Mesodermal cell (in vitro differentiated cells): ENCODE measurements around the gene DCDC2C.

Experiments used
- H3K27ac ChIP-seq: 2 replicates; pipeline ENCODE4 v1.7.0; 2013; ENCODE audit warnings: mild to moderate bottlenecking, low read depth, low read length, moderate library complexity; ENCODE audit not compliant: severe bottlenecking
- H3K36me3 ChIP-seq: 2 replicates; pipeline ENCODE4 v1.7.1; 2013; ENCODE audit warnings: mild to moderate bottlenecking, low read length, moderate library complexity; ENCODE audit not compliant: control insufficient read depth, insufficient read depth
- H3K4me1 ChIP-seq: one replicate; pipeline ENCODE4 v1.7.1; 2013; ENCODE audit warnings: mild to moderate bottlenecking, low read length; ENCODE audit not compliant: insufficient read depth, control insufficient read depth, poor library complexity, severe bottlenecking
- H3K4me3 ChIP-seq: 2 replicates; pipeline ENCODE4 v1.7.0; 2013; ENCODE audit warnings: low read length, control low read depth, mild to moderate bottlenecking; ENCODE audit not compliant: insufficient read depth, poor library complexity, severe bottlenecking; ENCODE audit errors: extremely low read depth
- H3K9me3 ChIP-seq: 2 replicates; pipeline ENCODE4 v1.7.1; 2013; ENCODE audit warnings: mild to moderate bottlenecking, low read length, moderate library complexity; ENCODE audit not compliant: control insufficient read depth
- WGBS, 2 experiments: methylation state at CpG; one replicate each; pipeline ENCODE4 v1.1.5; 2013; ENCODE audit warnings: missing lambda C conversion rate in 2 of 2; ENCODE audit not compliant: insufficient coverage in 2 of 2; 5-methylcytosine and 5-hydroxymethylcytosine counted together

DCDC2C gene

GRCh38 chr2:3747032-3747654 is 43.8 kb downstream of the DCDC2C start:
- H3K4me3 ChIP-seq, result no peak overlapping the region
- peaks cover 2% of the 10 kb centered on the region for H3K4me1 ChIP-seq
- 87% methylated on average over 17 to 19 of the region's 20 CpGs for WGBS, 2 experiments
- no peak overlapping the region for H3K27ac ChIP-seq
- no peaks in the 10 kb centered on the region for H3K9me3 ChIP-seq
- no peaks in the 10 kb centered on the region for H3K36me3 ChIP-seq

GRCh38 chr2:3747826-3748225 is 44.5 kb downstream of the DCDC2C start:
- Histone ChIP-seq H3K27ac (no peak overlapping the region), H3K4me1 (peaks cover 2% of the 10 kb centered on the region), H3K36me3 (no peaks in the 10 kb centered on the region), H3K4me3 (no peak overlapping the region), H3K9me3 (no peaks in the 10 kb centered on the region)
- 93 to 94% methylated on average over 5 to 6 of the region's 9 CpGs for WGBS, 2 experiments

GRCh38 chr2:3749201-3749600 is 45.8 kb downstream of the DCDC2C start:
- H3K9me3 ChIP-seq, result no peaks in the 10 kb centered on the region
- H3K36me3 ChIP-seq, result no peaks in the 10 kb centered on the region
- peaks cover 2% of the 10 kb centered on the region for H3K4me1 ChIP-seq
- 70 to 85% methylated on average over 2 of the region's 7 CpGs for WGBS, 2 experiments
- no peak overlapping the region for H3K4me3 ChIP-seq
- H3K27ac ChIP-seq, result no peak overlapping the region

GRCh38 chr2:3751251-3751650 is 47.9 kb downstream of the DCDC2C start:
- peaks cover 2% of the 10 kb centered on the region for H3K4me1 ChIP-seq
- 88 to 90% methylated on average over 6 to 7 of the region's 7 CpGs for WGBS, 2 experiments
- no peaks in the 10 kb centered on the region for H3K9me3 ChIP-seq
- H3K36me3 ChIP-seq, result no peaks in the 10 kb centered on the region
- no peak overlapping the region for H3K4me3 ChIP-seq
- H3K27ac ChIP-seq, result no peak overlapping the region

DNA sequence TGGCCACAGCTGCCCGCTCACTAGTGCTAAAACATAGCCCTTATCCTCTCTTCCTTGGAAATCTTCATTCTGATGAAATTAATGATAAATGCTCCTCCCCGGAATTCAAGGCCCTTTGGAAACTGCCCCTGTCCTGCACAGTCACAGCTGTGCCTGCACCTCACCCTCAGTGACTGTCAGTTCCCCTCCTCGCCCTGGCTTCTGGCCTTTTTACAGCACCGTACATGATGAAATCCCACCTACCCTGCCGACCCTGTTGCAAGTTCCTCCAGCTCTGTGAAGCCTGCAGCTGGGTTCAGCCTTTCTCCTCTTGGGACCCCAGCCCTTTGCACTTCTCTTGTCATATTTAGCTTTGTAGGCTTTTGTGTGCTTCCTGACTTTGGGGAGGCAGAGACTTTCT is 48.4 kb downstream of the DCDC2C start:
- Histone ChIP-seq H3K4me3 (no peak overlapping the region), H3K27ac (no peak overlapping the region), H3K9me3 (no peaks in the 10 kb centered on the region), H3K4me1 (peaks cover 2% of the 10 kb centered on the region), H3K36me3 (no peaks in the 10 kb centered on the region)
- 63 to 90% methylated on average over 4 to 5 of the region's 5 CpGs for WGBS, 2 experiments

GRCh38 chr2:3752376-3752775 is 49.0 kb downstream of the DCDC2C start:
- WGBS, 2 experiments, result 84% methylated on average over 6 of the region's 6 CpGs
- Histone ChIP-seq H3K27ac (no peak overlapping the region), H3K4me3 (no peak overlapping the region), H3K9me3 (no peaks in the 10 kb centered on the region), H3K4me1 (peaks cover 2% of the 10 kb centered on the region), H3K36me3 (no peaks in the 10 kb centered on the region)

DNA sequence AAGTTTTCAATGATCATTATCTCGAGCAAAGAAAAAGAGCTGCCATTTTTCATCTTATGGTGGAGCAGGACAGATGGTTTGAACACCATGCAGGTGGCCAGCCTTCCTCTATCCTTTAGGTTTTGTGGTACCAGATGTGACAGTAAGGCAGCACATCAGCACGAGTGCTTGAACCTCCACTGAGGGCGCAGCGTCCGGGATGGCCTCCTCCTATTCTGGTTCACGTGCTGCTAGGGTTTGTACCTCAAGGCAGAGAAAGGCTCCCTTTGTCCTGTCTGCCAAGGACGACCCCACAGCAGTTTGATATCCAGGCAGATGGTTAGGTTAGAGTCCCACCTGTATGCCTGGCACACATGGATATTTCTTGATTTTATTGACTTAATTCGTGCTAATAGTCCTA is 50.2 kb downstream of the DCDC2C start:
- H3K9me3 ChIP-seq, result no peaks in the 10 kb centered on the region
- no peaks in the 10 kb centered on the region for H3K36me3 ChIP-seq
- WGBS, 2 experiments, result 90 to 93% methylated on average over 2 to 8 of the region's 8 CpGs
- no peaks in the 10 kb centered on the region for H3K4me1 ChIP-seq
- H3K27ac ChIP-seq, result no peak overlapping the region
- H3K4me3 ChIP-seq, result no peak overlapping the region

GRCh38 chr2:3754280-3754679 is 50.9 kb downstream of the DCDC2C start:
- 47 to 58% methylated on average over 4 to 5 of the region's 5 CpGs for WGBS, 2 experiments
- Histone ChIP-seq H3K36me3 (no peaks in the 10 kb centered on the region), H3K4me3 (no peak overlapping the region), H3K27ac (no peak overlapping the region), H3K4me1 (no peaks in the 10 kb centered on the region), H3K9me3 (no peaks in the 10 kb centered on the region)

- H3K9me3 ChIP-seq, result no peaks in the 10 kb centered on the region
- WGBS, 2 experiments, result 89 to 98% methylated on average over 3 of the region's 3 CpGs
- no peaks in the 10 kb centered on the region for H3K36me3 ChIP-seq
- no peaks in the 10 kb centered on the region for H3K4me1 ChIP-seq
- no peak overlapping the region for H3K4me3 ChIP-seq
- H3K27ac ChIP-seq, result no peak overlapping the region
Observed at GRCh38 chr2:3754795-3755194, 51.4 kb downstream of the DCDC2C start.

GRCh38 chr2:3755277-3755676 is 51.9 kb downstream of the DCDC2C start:
- Histone ChIP-seq H3K4me3 (no peak overlapping the region), H3K4me1 (no peaks in the 10 kb centered on the region), H3K27ac (no peak overlapping the region), H3K9me3 (no peaks in the 10 kb centered on the region), H3K36me3 (no peaks in the 10 kb centered on the region)
- WGBS, 2 experiments, result 77 to 83% methylated on average over 3 of the region's 3 CpGs

DNA sequence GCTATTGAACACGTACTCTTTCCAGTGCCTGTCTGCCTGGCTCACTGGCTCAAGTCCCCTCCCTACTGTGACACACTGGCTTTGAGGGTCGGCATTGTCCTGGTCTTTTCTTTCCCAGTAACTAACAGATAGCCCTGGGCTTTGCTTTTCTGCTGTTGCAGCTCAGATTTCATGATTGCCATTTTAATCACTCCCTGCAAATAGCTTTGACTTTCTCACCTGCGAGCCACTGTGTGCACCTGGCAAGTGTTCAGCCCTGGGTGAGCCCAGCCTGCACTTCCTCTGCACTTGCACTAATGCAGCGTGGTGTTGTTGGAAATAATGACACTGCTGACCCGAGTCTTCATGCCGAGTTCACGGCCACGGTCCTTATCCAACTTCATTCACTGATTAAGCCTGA is 52.9 kb downstream of the DCDC2C start:
- no peak overlapping the region for H3K27ac ChIP-seq
- H3K4me1 ChIP-seq, result no peaks in the 10 kb centered on the region
- no peaks in the 10 kb centered on the region for H3K36me3 ChIP-seq
- WGBS, 2 experiments, result 71 to 74% methylated on average over 4 to 5 of the region's 8 CpGs
- H3K9me3 ChIP-seq, result no peaks in the 10 kb centered on the region
- no peak overlapping the region for H3K4me3 ChIP-seq
